Urinary bladder (tissue), 4 donors: Measurements from ENCODE around the gene MOCS3. TPM values are rescaled to one million over a fixed set of nuclear protein-coding genes. Genes with fewer than 3 reads are reported as not detected.

Experiments
- DNase-seq: peaks from one replicate; pipeline ENCODE4 v3.0.0-alpha.2; 2015; ENCODE audit errors: extremely low spot score
- H3K27ac ChIP-seq: one replicate; pipeline ENCODE4 v1.5.1; 2013; ENCODE audit warnings: low read depth, mild to moderate bottlenecking, moderate library complexity
- H3K36me3 ChIP-seq: one replicate; pipeline ENCODE4 v1.6.1; 2013; ENCODE audit warnings: mild to moderate bottlenecking, moderate library complexity; ENCODE audit not compliant: insufficient read depth
- H3K4me1 ChIP-seq: one replicate; pipeline ENCODE4 v1.6.1; 2013; ENCODE audit warnings: mild to moderate bottlenecking, moderate library complexity; ENCODE audit not compliant: insufficient read depth
- H3K4me3 ChIP-seq: one replicate; pipeline ENCODE4 v1.5.1; 2013; ENCODE audit warnings: low read depth, low read length
- WGBS: extraction: QIAGEN DNeasy Blood & Tissue Kit; methylation state at CpG from one replicate; pipeline ENCODE4 v1.1.7; 2013; 5-methylcytosine and 5-hydroxymethylcytosine counted together
- polyA plus RNA-seq: library from polyadenylated mRNA; stranded (reverse); fragments of 200-250 nt; gene quantifications from one replicate; pipeline ENCODE4 v1.2.3, GENCODE V29; 2013
- total RNA-seq: library from RNA; depleted of rRNA; stranded (reverse); fragments of >200 nt; gene quantifications from one replicate; pipeline ENCODE4 v1.2.3, GENCODE V29; 2014
- donor health status: healthy with polysubstance abuse.
- donor health status: healthy.

The MOCS3 gene
- total and polyA plus RNA-seq, 2 donors = 4.3 to 4.9 TPM

DNA sequence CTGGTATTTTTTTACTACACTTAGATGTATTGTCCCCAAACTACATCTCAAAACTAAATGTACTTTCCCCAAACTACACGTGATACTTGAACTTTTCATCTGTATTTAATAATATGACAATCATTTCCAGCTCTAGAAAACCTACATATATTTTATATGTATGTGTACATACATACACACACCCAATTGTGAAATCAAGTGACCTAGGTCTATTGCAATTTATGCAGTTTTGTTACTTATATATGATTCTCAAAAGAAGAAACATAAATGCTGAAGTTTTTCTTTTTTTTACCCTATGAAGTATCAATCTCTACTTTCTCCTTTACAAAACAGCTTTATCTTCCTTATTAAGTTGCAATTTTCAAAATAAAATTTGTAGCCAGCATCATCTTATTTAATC lies 32.1 kb upstream of the MOCS3 start:
- H3K4me1 ChIP-seq = no peaks in the 10 kb centered on the region
- no peaks in the 10 kb centered on the region for H3K36me3 ChIP-seq
- 34% methylated on average over 1 of the region's 1 CpG for WGBS
- H3K27ac ChIP-seq = no peak overlapping the region
- DNase-seq = no peak
- H3K4me3 ChIP-seq = no peak overlapping the region

- DNase-seq = no peak
- Histone ChIP-seq H3K4me1 (no peaks in the 10 kb centered on the region), H3K36me3 (no peaks in the 10 kb centered on the region), H3K27ac (no peak overlapping the region), H3K4me3 (no peak overlapping the region)
- WGBS = 60% methylated on average over 5 of the region's 5 CpGs
Measured at GRCh38 chr20:50928469-50928868, 30.1 kb upstream of the MOCS3 start.

DNA sequence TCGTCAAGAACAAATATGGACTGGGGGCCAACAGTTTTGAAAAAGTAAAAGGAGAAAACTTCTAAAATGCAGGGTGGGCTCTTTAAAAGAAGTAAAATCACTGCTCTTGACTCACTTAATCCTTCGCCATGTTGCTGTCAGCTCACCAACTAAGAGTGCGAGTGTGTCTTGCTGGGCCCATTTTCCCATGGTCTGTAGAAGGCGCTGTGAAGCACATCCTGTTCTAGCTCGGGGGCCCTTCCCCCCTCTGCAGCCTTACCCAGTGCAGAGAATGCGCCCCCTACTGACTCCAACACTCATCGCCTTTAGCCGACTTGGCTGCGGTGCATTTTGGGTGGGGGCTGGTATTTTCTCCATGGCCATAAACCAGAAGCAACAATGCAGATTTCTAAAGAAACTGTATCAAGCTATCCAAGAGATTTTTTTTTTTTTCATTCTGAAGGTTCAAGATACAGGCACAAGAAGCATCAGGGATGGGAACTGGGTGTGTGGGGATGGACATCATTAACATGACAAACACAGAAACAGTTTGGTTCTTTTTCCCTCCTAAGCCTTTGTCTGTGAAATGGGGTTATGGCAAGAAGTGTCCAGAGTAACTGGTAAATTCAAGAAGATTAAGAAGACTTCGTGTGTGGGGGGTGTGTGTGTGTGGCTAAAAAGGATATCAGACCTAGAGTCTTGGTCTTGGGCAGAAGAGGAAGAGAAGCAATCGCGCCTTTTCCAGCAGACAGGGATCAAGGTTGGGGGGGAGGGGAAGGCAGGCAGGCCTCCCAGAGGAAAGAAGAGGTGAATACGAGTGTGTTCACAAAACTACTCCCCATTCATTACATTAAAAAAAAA lies 29.1 kb upstream of the MOCS3 start:
- WGBS = 8% methylated on average over 13 of the region's 13 CpGs
- DNase-seq = peak; percentile 84
- H3K4me3 ChIP-seq = peak overlapping the region; percentile 100
- no peaks in the 10 kb centered on the region for H3K4me1 ChIP-seq
- no peaks in the 10 kb centered on the region for H3K36me3 ChIP-seq
- peak overlapping the region; percentile 28 for H3K27ac ChIP-seq

- Histone ChIP-seq H3K36me3 (no peaks in the 10 kb centered on the region), H3K4me3 (peak overlapping the region; percentile 100), H3K4me1 (no peaks in the 10 kb centered on the region), H3K27ac (peak overlapping the region; percentile 99)
- no peak for DNase-seq
- under 1% methylated on average over 79 of the region's 79 CpGs for WGBS
Measured at GRCh38 chr20:50930139-50930975, 28.3 kb upstream of the MOCS3 start.

DNA sequence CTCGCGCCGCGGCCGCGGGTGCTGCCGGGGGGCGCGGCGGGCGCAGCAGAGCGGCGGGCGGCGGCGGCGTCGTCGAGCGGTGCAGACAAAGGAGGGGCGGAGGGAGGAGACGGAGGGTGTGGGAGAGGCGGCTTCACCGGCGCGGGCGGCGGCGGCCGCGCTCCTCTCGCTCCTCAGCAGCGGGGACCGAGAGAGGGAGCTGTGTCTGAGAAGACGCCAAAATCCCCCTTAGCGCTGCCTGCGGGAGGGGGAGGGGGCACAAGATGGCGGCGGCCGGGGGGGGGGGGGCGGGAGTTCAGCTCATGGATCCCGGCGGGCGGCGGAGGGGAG lies 27.7 kb upstream of the MOCS3 start:
- Histone ChIP-seq H3K4me1 (no peaks in the 10 kb centered on the region), H3K36me3 (no peaks in the 10 kb centered on the region), H3K4me3 (peak overlapping the region; percentile 100), H3K27ac (peak overlapping the region; percentile 99)
- under 1% methylated on average over 43 of the region's 45 CpGs for WGBS
- DNase-seq = no peak

DNA sequence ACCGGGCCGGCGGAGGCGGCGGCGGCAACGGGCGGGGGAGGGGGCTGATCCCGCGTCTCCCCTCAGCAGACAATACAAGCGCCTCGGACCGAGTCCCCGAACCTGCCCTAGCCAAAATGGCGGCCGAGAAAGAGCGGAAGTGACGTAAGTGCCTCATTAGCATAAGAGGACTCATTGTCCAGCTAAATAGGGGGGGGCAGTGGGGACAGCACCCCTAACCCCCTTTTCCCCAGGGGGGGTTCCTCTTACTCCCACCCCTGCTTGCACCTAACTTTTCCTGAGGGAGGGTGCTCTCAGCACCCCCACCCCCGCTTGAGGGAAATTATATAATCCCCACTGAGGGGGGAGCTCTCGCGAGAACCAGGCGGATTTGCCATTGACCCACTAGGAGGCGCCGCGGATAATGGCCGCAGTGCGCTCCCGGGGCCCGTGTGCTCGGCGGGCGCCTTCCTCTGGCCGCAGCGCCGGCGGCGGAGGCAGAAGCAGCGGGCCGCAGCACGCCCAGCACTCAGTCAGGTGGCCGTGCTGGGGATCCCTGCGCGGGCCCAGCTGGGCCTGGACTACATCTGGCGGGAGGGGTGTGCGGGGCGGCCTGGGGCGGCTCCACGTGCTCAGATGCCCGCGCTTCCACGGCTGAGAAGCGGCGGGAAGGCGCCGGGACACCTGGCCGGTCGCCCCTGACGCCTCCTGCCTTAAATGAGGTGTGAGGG lies 27.2 kb upstream of the MOCS3 start, which contains the start of gene ADNP:
Gene ADNP, minus strand, starts transcription at position 132 of the 710 bp plus-strand sequence. CDS start 27,441 bp downstream, outside the sequence.
- WGBS = under 1% methylated on average over 58 of the region's 58 CpGs
- peak; percentile 93 for DNase-seq

DNA sequence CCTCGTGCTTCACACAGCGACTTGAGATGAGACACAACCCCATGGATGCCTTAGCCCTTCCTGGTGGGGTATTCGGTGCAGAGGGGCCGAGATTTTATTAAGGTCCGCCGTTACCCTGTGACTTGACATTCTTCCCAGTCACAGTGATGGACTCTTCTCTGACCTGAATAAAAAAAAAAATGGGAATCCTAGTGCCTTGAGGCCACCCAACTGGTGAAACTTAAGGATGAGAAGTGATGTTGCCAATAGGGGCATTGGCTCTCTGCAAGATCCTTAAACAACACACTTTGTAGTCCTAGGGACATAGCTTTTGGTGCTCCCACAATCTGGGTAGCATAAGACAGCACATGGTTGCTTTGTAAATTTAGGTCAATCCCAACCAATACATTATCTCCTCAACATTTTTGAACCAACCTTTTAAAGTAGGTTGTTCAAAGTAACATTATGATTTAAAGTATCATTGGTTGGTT lies 26.6 kb upstream of the MOCS3 start:
- Histone ChIP-seq H3K27ac (peak overlapping the region; percentile 99), H3K4me3 (peak overlapping the region; percentile 100), H3K4me1 (no peaks in the 10 kb centered on the region), H3K36me3 (peaks cover 1% of the 10 kb centered on the region)
- no peak for DNase-seq
- 24% methylated on average over 6 of the region's 6 CpGs for WGBS

More for the DNA sequence above, 27.2 kb upstream of the MOCS3 start, which contains the start of gene ADNP:
- H3K36me3 ChIP-seq = no peaks in the 10 kb centered on the region
- no peaks in the 10 kb centered on the region for H3K4me1 ChIP-seq
- H3K4me3 ChIP-seq = peak within 1 kb of the TSS; percentile 100
- H3K27ac ChIP-seq = peak within 1 kb of the TSS; percentile 99

DNA sequence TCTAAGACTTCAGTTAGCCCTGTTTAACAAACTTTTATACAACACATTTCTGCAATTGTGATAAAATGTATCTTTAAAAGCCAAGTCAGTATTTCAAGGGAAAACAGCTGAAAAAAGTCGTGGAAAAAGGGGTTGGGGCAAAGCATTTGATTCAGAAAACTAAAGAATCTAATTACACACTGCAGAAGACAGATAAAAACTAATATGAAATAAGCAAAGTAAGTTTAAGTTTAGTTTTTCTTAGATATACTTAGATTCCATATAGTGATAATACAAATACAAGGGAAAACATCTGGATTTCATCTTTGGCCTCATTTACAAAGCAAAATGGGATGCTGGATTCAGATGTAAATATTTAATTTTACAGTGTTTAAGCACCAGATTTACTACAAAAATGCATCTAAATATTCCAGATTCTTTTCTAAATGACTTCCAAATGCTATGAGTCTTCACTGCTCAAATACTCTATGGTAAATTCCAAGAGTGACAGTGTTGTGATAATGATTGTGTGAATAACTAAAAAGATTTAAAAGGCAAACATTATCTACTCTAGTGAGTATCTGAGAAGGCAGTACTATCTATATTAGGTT lies 25.8 kb upstream of the MOCS3 start:
- Histone ChIP-seq H3K36me3 (peaks cover 2% of the 10 kb centered on the region), H3K27ac (no peak overlapping the region), H3K4me3 (no peak overlapping the region), H3K4me1 (no peaks in the 10 kb centered on the region)
- 35% methylated on average over 1 of the region's 1 CpG for WGBS
- no peak for DNase-seq

DNA sequence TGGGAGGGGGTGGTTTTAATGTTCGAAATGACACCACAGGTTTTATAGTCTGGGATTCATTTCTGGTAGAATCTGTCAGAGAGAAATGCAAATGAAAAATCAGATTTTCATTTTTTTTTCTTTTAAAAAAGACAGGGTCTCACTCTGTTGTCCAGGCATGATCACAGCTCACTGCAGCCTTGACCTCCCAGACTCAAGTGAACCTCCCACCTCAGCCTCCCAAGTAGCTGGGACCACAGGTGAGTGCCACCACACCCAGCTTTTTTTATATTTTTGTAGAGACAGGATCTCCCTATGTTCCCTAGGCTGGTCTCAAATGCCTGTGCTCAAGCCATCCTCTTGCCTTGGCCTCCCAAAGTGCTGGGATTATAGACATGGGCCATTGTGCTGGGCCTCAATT lies 25.0 kb upstream of the MOCS3 start:
- DNase-seq = no peak
- no peaks in the 10 kb centered on the region for H3K4me1 ChIP-seq
- 52% methylated on average over 1 of the region's 1 CpG for WGBS

GRCh38 chr20:50943069-50943468 lies 15.5 kb upstream of the MOCS3 start:
- Histone ChIP-seq H3K36me3 (peaks cover 8% of the 10 kb centered on the region), H3K27ac (no peak overlapping the region), H3K4me3 (no peak overlapping the region), H3K4me1 (no peaks in the 10 kb centered on the region)
- no peak for DNase-seq
- WGBS = 96% methylated on average over 7 of the region's 7 CpGs

More for the DNA sequence above, 25.0 kb upstream of the MOCS3 start:
- Histone ChIP-seq H3K27ac (peak overlapping the region; percentile 2), H3K36me3 (peaks cover 4% of the 10 kb centered on the region), H3K4me3 (no peak overlapping the region)

- 83% methylated on average over 4 of the region's 4 CpGs for WGBS
- Histone ChIP-seq H3K27ac (no peak overlapping the region), H3K36me3 (peaks cover 4% of the 10 kb centered on the region), H3K4me3 (no peak overlapping the region), H3K4me1 (no peaks in the 10 kb centered on the region)
- DNase-seq = no peak
Measured at GRCh38 chr20:50948132-50948785, 10.4 kb upstream of the MOCS3 start.

DNA sequence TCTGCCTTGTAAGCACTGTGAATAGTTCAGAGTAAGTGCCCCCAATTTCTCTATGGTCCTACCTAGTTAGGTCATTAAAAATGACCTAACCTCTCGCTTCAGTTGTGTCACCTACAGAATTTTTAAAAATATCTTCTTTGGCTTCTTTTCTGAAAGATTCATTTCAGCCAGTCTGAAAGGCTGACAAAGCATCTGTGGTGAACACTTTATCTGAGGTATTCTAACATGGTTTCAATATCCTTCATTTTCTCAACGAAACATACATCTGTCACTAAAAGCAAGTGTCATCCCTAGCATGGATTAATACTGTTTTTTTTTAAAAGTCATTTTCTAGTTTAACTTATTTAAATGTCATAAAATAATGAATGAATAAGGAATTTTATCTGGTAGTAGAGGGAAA lies 5.4 kb upstream of the MOCS3 start:
- H3K27ac ChIP-seq = no peak overlapping the region
- H3K36me3 ChIP-seq = peaks cover 1% of the 10 kb centered on the region
- WGBS = 94% methylated on average over 2 of the region's 2 CpGs
- no peak for DNase-seq
- no peak overlapping the region for H3K4me3 ChIP-seq
- no peaks in the 10 kb centered on the region for H3K4me1 ChIP-seq

DNA sequence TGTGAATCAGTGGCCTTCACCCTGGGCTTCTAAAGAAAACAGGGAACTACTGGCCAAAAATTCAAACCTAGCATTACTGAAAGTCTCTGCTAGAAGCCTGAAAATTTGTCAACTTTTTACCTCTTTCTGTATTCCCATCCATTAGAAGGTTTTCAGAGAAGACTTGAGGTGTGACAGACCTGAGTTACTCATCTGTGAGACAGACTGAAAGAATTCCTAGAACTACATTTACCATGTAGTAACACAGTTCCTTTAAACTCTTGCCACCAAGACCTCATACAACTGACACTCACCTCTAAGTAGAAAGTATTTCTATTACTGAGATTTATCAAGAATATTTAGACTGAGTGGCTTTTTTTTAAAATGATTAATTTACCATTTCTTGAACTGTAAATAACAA lies 4.8 kb upstream of the MOCS3 start:
- Histone ChIP-seq H3K4me3 (no peak overlapping the region), H3K4me1 (no peaks in the 10 kb centered on the region), H3K36me3 (peaks cover 1% of the 10 kb centered on the region), H3K27ac (no peak overlapping the region)
- DNase-seq = no peak
